ENCODE results near the gene ALOX15B. TPM values are rescaled to one million over a fixed set of nuclear protein-coding genes. Genes with fewer than 3 reads are reported as not detected.
"Not testable (repeated sequence)": the region's sequence is repeated elsewhere in the genome, so short reads cannot be mapped to it uniquely, and the experiment has no call there.

ALOX15B gene
- polyA plus RNA-seq, 4 donors: 0.31 to 2.0 (median 1.2) TPM

GRCh38 chr17:8075574-8076342 is 36.9 kb downstream of the ALOX15B start:
- Histone ChIP-seq H3K4me1 (ENCODE audit: control insufficient read depth in 3 of 3, insufficient read depth in 2 of 3, low read depth in 1 of 3, low read length in 2 of 3) (peaks cover 0 to 24% (median 3%) of the 10 kb centered on the region in 3 donors), H3K4me3 (ENCODE audit: low read depth in 1 of 3, low read length in 3 of 3) (no peak overlapping the region), H3K9me3 (ENCODE audit: control insufficient read depth in 2 of 2, insufficient read depth in 1 of 2, low read depth in 1 of 2, low read length in 1 of 2) (no peaks in the 10 kb centered on the region), H3K27me3 (ENCODE audit: control insufficient read depth in 3 of 3, insufficient read depth in 3 of 3, low read length in 3 of 3) (peaks cover 3 to 64% (median 26%) of the 10 kb centered on the region in 3 donors), H3K36me3 (ENCODE audit: control insufficient read depth in 3 of 3, insufficient read depth in 2 of 3, low read depth in 1 of 3, low read length in 3 of 3) (no peaks in the 10 kb centered on the region), H3K27ac (ENCODE audit: low read depth in 1 of 3, low read length in 2 of 3) (no peak overlapping the region)
- no peak for FAIRE-seq
- no peak for DNase-seq
- WGBS, 3 donors: 83 to 92% (median 88%) methylated on average over 14 of the region's 14 CpGs

GRCh38 chr17:8076502-8077266 is 37.8 kb downstream of the ALOX15B start:
- peaks cover 3 to 55% (median 22%) of the 10 kb centered on the region in 3 donors for H3K27me3 ChIP-seq (ENCODE audit: control insufficient read depth in 3 of 3, insufficient read depth in 3 of 3, low read length in 3 of 3)
- H3K4me3 ChIP-seq (ENCODE audit: low read depth in 1 of 3, low read length in 3 of 3): no peak overlapping the region
- H3K27ac ChIP-seq (ENCODE audit: low read depth in 1 of 3, low read length in 2 of 3): no peak overlapping the region
- DNase-seq (no peak), FAIRE-seq (no peak)
- peaks cover 0 to 3% of the 10 kb centered on the region in 2 donors for H3K9me3 ChIP-seq (ENCODE audit: control insufficient read depth in 2 of 2, insufficient read depth in 1 of 2, low read depth in 1 of 2, low read length in 1 of 2)
- H3K36me3 ChIP-seq (ENCODE audit: control insufficient read depth in 3 of 3, insufficient read depth in 2 of 3, low read depth in 1 of 3, low read length in 3 of 3): peaks cover 0 to 2% (median 0%) of the 10 kb centered on the region in 3 donors
- WGBS, 3 donors: 76 to 87% (median 81%) methylated on average over 12 to 13 of the region's 13 CpGs
- H3K4me1 ChIP-seq (ENCODE audit: control insufficient read depth in 3 of 3, insufficient read depth in 2 of 3, low read depth in 1 of 3, low read length in 2 of 3): peaks cover 0 to 30% (median 3%) of the 10 kb centered on the region in 3 donors

- not testable (repeated sequence) for DNase-seq; H3K27ac ChIP-seq (ENCODE audit: low read depth in 1 of 3, low read length in 2 of 3); H3K9me3 ChIP-seq (ENCODE audit: control insufficient read depth in 2 of 2, insufficient read depth in 1 of 2, low read depth in 1 of 2, low read length in 1 of 2); H3K4me3 ChIP-seq (ENCODE audit: low read depth in 1 of 3, low read length in 3 of 3); H3K36me3 ChIP-seq (ENCODE audit: control insufficient read depth in 3 of 3, insufficient read depth in 2 of 3, low read depth in 1 of 3, low read length in 3 of 3); FAIRE-seq
- peaks cover 3 to 42% (median 18%) of the 10 kb centered on the region in 3 donors for H3K27me3 ChIP-seq (ENCODE audit: control insufficient read depth in 3 of 3, insufficient read depth in 3 of 3, low read length in 3 of 3)
- WGBS, 3 donors: 67 to 84% (median 78%) methylated on average over 5 of the region's 5 CpGs
- peaks cover 0 to 35% (median 3%) of the 10 kb centered on the region in 3 donors for H3K4me1 ChIP-seq (ENCODE audit: control insufficient read depth in 3 of 3, insufficient read depth in 2 of 3, low read depth in 1 of 3, low read length in 2 of 3)
These were observed 39.1 kb downstream of the ALOX15B start for GRCh38 chr17:8077939-8078338.

- Histone ChIP-seq H3K27ac (ENCODE audit: low read depth in 1 of 3, low read length in 2 of 3) (peak overlapping the region in 2 of 3 donors; percentile 9 to 65), H3K4me3 (ENCODE audit: low read depth in 1 of 3, low read length in 3 of 3) (peak overlapping the region; percentile 19 to 52 (median 43)), H3K36me3 (ENCODE audit: control insufficient read depth in 3 of 3, insufficient read depth in 2 of 3, low read depth in 1 of 3, low read length in 3 of 3) (peaks cover 0 to 3% (median 0%) of the 10 kb centered on the region in 3 donors), H3K27me3 (ENCODE audit: control insufficient read depth in 3 of 3, insufficient read depth in 3 of 3, low read length in 3 of 3) (peaks cover 3 to 26% (median 13%) of the 10 kb centered on the region in 3 donors), H3K9me3 (ENCODE audit: control insufficient read depth in 2 of 2, insufficient read depth in 1 of 2, low read depth in 1 of 2, low read length in 1 of 2) (peaks cover 0 to 4% of the 10 kb centered on the region in 2 donors), H3K4me1 (ENCODE audit: control insufficient read depth in 3 of 3, insufficient read depth in 2 of 3, low read depth in 1 of 3, low read length in 2 of 3) (peaks cover 0 to 29% (median 0%) of the 10 kb centered on the region in 3 donors)
- FAIRE-seq: no peak
- DNase-seq: peak; percentile 55 to 92
- WGBS, 3 donors: 1 to 2% (median 1%) methylated on average over 71 to 87 of the region's 87 CpGs
These were observed 40.7 kb downstream of the ALOX15B start for GRCh38 chr17:8079291-8080207.

GRCh38 chr17:8080208-8080798 is 41.4 kb downstream of the ALOX15B start:
- H3K4me1 ChIP-seq (ENCODE audit: control insufficient read depth in 3 of 3, insufficient read depth in 2 of 3, low read depth in 1 of 3, low read length in 2 of 3): peaks cover 0 to 29% (median 0%) of the 10 kb centered on the region in 3 donors
- H3K4me3 ChIP-seq (ENCODE audit: low read depth in 1 of 3, low read length in 3 of 3): peak overlapping the region; percentile 6 to 52 (median 43)
- H3K27ac ChIP-seq (ENCODE audit: low read depth in 1 of 3, low read length in 2 of 3): peak overlapping the region in 1 of 3 donors; percentile 65
- H3K9me3 ChIP-seq (ENCODE audit: control insufficient read depth in 2 of 2, insufficient read depth in 1 of 2, low read depth in 1 of 2, low read length in 1 of 2): peaks cover 0 to 4% of the 10 kb centered on the region in 2 donors
- peaks cover 0 to 3% (median 0%) of the 10 kb centered on the region in 3 donors for H3K36me3 ChIP-seq (ENCODE audit: control insufficient read depth in 3 of 3, insufficient read depth in 2 of 3, low read depth in 1 of 3, low read length in 3 of 3)
- H3K27me3 ChIP-seq (ENCODE audit: control insufficient read depth in 3 of 3, insufficient read depth in 3 of 3, low read length in 3 of 3): peaks cover 3 to 18% (median 7%) of the 10 kb centered on the region in 3 donors
- DNase-seq (no peak), FAIRE-seq (no peak)
- 16 to 25% (median 24%) methylated on average over 24 to 25 of the region's 25 CpGs for WGBS, 3 donors

- no peak for FAIRE-seq
- Histone ChIP-seq H3K4me3 (ENCODE audit: low read depth in 1 of 3, low read length in 3 of 3) (peak overlapping the region in 1 of 3 donors; percentile 52), H3K27ac (ENCODE audit: low read depth in 1 of 3, low read length in 2 of 3) (peak overlapping the region in 1 of 3 donors; percentile 65), H3K9me3 (ENCODE audit: control insufficient read depth in 2 of 2, insufficient read depth in 1 of 2, low read depth in 1 of 2, low read length in 1 of 2) (peaks cover 0 to 4% of the 10 kb centered on the region in 2 donors), H3K36me3 (ENCODE audit: control insufficient read depth in 3 of 3, insufficient read depth in 2 of 3, low read depth in 1 of 3, low read length in 3 of 3) (peaks cover 0 to 3% (median 0%) of the 10 kb centered on the region in 3 donors), H3K27me3 (ENCODE audit: control insufficient read depth in 3 of 3, insufficient read depth in 3 of 3, low read length in 3 of 3) (peaks cover 3 to 13% (median 5%) of the 10 kb centered on the region in 3 donors), H3K4me1 (ENCODE audit: control insufficient read depth in 3 of 3, insufficient read depth in 2 of 3, low read depth in 1 of 3, low read length in 2 of 3) (peaks cover 0 to 29% (median 0%) of the 10 kb centered on the region in 3 donors)
- WGBS, 3 donors: 30 to 53% (median 48%) methylated on average over 9 to 17 of the region's 17 CpGs
- peak in 1 of 2 donors; percentile 48 for DNase-seq
These were observed 42.0 kb downstream of the ALOX15B start for GRCh38 chr17:8080799-8081219.

- 81 to 91% (median 84%) methylated on average over 3 of the region's 3 CpGs for WGBS, 3 donors
- Histone ChIP-seq H3K4me1 (ENCODE audit: control insufficient read depth in 3 of 3, insufficient read depth in 2 of 3, low read depth in 1 of 3, low read length in 2 of 3) (peaks cover 0 to 29% (median 0%) of the 10 kb centered on the region in 3 donors), H3K9me3 (ENCODE audit: control insufficient read depth in 2 of 2, insufficient read depth in 1 of 2, low read depth in 1 of 2, low read length in 1 of 2) (peaks cover 0 to 4% of the 10 kb centered on the region in 2 donors), H3K27ac (ENCODE audit: low read depth in 1 of 3, low read length in 2 of 3) (peak overlapping the region in 1 of 3 donors; percentile 41), H3K4me3 (ENCODE audit: low read depth in 1 of 3, low read length in 3 of 3) (no peak overlapping the region), H3K36me3 (ENCODE audit: control insufficient read depth in 3 of 3, insufficient read depth in 2 of 3, low read depth in 1 of 3, low read length in 3 of 3) (peaks cover 0 to 3% (median 0%) of the 10 kb centered on the region in 3 donors), H3K27me3 (ENCODE audit: control insufficient read depth in 3 of 3, insufficient read depth in 3 of 3, low read length in 3 of 3) (peaks cover 3 to 8% (median 3%) of the 10 kb centered on the region in 3 donors)
- FAIRE-seq (no peak), DNase-seq (no peak)
These were observed 43.0 kb downstream of the ALOX15B start for GRCh38 chr17:8081876-8082275.
